ENCODE data around the gene MINDY4.

GRCh38 chr7:30835396-30835915 lies 64.2 kb downstream of the MINDY4 start:
- no peak for TF ChIP-seq KDM1A (CRISPR knock-in tag; IDR thresholded peaks at IDR 0.05)
- TF ChIP-seq, protein P1, sequence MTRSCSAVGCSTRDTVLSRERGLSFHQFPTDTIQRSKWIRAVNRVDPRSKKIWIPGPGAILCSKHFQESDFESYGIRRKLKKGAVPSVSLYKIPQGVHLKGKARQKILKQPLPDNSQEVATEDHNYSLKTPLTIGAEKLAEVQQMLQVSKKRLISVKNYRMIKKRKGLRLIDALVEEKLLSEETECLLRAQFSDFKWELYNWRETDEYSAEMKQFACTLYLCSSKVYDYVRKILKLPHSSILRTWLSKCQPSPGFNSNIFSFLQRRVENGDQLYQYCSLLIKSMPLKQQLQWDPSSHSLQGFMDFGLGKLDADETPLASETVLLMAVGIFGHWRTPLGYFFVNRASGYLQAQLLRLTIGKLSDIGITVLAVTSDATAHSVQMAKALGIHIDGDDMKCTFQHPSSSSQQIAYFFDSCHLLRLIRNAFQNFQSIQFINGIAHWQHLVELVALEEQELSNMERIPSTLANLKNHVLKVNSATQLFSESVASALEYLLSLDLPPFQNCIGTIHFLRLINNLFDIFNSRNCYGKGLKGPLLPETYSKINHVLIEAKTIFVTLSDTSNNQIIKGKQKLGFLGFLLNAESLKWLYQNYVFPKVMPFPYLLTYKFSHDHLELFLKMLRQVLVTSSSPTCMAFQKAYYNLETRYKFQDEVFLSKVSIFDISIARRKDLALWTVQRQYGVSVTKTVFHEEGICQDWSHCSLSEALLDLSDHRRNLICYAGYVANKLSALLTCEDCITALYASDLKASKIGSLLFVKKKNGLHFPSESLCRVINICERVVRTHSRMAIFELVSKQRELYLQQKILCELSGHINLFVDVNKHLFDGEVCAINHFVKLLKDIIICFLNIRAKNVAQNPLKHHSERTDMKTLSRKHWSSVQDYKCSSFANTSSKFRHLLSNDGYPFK (CRISPR knock-in tag; IDR thresholded peaks at IDR 0.05; ENCODE audit: borderline replicate concordance), result no peak
- TF ChIP-seq HMG20A (CRISPR knock-in tag; IDR thresholded peaks at IDR 0.05; ENCODE audit: borderline replicate concordance), result no peak
- no peak for TF ChIP-seq CTCF (CRISPR knock-in tag; IDR thresholded peaks at IDR 0.05)
- no peak for TF ChIP-seq MLXIP (CRISPR knock-in tag; IDR thresholded peaks at IDR 0.05; ENCODE audit: borderline replicate concordance)
- no peak for TF ChIP-seq TCF12 (IDR thresholded peaks at IDR 0.05)
- TF ChIP-seq TCF12 (CRISPR knock-in tag; IDR thresholded peaks at IDR 0.05), result no peak
- TF ChIP-seq TEAD3 (CRISPR knock-in tag; optimal IDR thresholded peaks at IDR 0.05; ENCODE audit: borderline replicate concordance), result no peak
- no peak for TF ChIP-seq GATAD2A (CRISPR knock-in tag; IDR thresholded peaks at IDR 0.05)
- no peak for TF ChIP-seq HINFP (CRISPR knock-in tag; IDR thresholded peaks at IDR 0.05; ENCODE audit: low read depth)

All from HepG2 (cell line).